GM18498 (cell line): ENCODE data around the gene PHF1.

Experiments used
- ATAC-seq: cut with Tn5 transposase; IDR thresholded peaks from one replicate; pipeline ENCODE4 v1.9.1; 2021; ENCODE audit warnings: mild to moderate bottlenecking, moderate library complexity; ENCODE audit not compliant: unreplicated experiment

Gene PHF1

DNA sequence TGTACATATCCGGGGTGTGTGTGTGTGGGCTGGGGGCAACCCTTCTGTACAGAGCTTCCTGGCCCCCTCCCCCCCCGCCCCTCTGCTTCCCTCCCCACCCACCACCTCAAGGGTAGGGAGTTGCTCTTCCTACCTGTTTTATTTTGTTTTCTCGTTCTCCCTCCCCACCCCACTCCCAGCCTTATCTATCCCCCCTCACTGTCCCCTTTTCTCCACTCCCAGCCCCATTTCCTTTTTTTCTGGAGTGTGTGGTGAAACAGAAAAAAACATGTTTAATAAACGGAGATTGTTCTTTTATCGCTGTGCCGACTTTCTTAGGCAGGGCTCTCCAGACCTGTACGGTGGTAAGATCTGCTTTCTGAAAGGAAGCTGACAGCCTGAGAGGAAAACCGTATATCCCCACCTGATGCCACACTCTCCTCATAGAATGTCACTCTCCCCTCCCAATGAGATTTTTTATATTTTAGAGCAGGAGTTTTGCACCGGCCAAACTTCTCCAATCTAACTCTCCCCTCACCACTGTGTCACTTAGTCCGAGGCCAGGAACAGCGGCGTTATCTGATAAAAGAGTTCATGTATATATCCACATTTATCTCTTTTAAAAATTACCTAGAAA lies 42.7 kb downstream of the PHF1 start:
- ATAC-seq: no peak

DNA sequence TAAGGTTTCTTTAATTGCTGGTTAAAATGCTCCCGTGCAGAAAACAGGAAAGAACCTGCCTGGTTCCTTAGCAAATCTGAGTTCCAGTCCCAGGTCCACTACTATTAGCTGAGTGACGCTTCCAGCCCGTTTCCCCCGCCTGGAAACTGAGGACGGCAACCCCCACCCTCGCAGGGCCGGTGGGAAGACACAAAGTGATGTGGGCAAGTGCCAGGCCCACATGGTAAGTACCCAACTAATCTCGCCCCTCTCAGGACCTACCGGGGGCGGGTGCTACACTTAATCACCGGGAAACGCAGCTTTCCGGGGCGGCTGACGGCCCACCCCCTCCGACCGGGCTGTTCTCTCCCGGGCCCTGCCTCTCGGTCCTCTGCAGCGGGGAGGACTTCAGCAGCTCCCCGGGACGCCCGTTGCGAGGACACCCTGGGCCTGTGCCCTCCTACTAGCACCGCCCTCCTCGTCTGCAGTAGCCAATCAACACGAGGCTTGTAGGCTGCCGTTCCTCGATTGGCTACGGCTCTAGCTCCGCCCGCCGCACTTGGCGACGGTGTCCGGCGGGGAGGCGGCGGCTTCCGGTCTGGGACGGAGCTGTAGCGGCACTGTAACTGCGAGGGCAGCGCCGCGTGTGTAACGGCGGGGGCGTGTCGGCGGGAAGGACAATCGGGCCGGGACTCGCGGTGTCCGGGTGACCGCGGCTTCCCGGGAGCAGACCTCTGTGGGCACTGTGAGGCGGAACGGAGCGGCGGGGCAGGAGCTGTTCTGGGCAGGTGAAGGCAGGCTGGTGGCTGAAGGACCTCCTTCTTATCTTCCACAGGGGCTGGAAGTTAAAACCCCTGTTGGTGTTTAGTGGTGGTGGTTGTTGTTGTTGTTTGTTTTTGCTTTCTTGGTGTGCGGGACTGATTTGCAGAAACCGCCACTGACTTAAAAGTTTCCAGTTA lies 43.5 kb downstream of the PHF1 start, which contains the start of gene ZBTB9:
Gene ZBTB9, plus strand, starts transcription at position 568 of the 938 bp plus-strand sequence. CDS start 525 bp downstream, outside the sequence.
- ATAC-seq: peak; percentile 99

DNA sequence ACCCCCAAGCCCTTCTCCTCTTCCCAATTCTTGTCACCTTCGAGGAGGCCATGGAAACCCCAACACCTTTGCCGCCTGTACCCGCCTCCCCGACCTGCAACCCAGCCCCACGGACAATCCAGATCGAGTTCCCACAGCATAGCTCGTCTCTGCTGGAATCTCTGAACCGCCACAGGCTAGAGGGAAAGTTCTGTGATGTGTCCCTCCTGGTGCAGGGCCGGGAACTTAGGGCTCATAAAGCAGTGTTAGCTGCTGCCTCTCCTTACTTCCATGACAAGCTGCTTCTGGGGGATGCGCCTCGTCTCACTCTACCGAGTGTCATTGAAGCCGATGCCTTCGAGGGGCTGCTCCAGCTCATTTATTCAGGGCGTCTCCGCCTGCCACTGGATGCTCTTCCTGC lies 44.2 kb downstream of the PHF1 start:
- ATAC-seq: no peak

DNA sequence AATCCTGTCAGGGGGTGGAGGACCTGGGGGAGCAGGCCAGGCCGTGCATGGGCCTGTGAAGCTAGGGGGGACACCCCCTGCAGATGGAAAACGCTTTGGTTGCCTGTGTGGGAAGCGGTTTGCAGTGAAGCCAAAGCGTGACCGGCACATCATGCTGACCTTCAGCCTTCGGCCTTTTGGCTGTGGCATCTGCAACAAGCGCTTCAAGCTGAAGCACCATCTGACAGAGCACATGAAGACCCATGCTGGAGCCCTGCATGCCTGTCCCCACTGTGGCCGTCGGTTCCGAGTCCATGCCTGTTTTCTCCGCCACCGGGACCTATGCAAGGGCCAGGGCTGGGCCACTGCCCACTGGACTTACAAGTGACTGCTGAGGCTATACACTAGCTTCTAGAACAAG lies 45.3 kb downstream of the PHF1 start:
- no peak for ATAC-seq

DNA sequence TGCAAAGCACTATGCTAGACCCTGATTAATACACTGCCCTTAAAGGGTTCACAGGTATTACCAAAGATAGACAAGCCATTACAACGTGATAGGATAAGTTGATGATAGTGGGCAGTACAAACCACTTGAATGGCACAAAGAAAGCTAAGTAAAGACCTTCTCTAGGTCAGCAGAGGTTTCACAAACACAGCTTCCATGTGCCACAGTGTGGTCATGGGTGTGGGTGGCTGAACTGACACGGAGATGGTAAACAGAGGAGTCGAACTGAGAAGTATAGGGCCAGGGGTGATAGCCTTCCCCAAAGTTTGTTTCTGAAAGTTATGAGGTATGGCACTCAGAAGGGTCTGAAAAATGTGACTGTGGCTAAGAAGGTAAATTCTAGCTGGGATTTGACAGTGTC lies 47.9 kb downstream of the PHF1 start:
- ATAC-seq: no peak

DNA sequence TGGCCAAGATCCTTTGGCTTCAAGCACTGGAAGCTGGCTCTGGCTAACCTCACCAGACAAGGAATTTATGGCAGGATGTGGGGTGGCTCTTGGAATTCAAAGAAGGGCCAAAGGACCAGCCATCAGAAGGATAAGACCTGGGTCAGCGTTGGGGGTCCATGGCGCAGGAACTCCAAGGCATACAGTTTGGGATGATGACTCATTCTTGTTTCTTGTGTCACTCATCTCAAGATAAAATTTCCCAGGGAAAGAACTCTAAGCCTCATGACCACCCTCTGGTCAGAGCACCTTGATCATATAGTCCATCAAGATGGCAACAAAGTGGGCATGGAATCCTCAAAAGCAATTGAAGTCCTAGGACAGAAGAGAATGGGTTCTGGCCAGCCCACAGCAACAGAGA lies 48.4 kb downstream of the PHF1 start:
- ATAC-seq: no peak
